HG03108 (cell line): ENCODE measurements around the gene ENPP4.
"Not testable (repeated sequence)": the region's sequence is repeated elsewhere in the genome, so short reads cannot be mapped to it uniquely, and the experiment has no call there.

ENCODE experiments used
- ATAC-seq: cut with Tn5 transposase; IDR thresholded peaks from one replicate; pipeline ENCODE4 v1.9.1; 2021; ENCODE audit warnings: moderate library complexity; ENCODE audit not compliant: unreplicated experiment

ENPP4 gene

GRCh38 chr6:46130666-46131065 is 877 bp downstream of the ENPP4 start:
- ATAC-seq: no peak

GRCh38 chr6:46131291-46131690 is 1.5 kb downstream of the ENPP4 start:
- ATAC-seq: not testable (repeated sequence)

- ATAC-seq: no peak
These were observed 4.4 kb downstream of the ENPP4 start for GRCh38 chr6:46134216-46134615.

GRCh38 chr6:46135176-46135575 is 5.4 kb downstream of the ENPP4 start:
- ATAC-seq: no peak

- no peak for ATAC-seq
These were observed 7.0 kb downstream of the ENPP4 start for GRCh38 chr6:46136831-46137230.

GRCh38 chr6:46137387-46137786 is 7.6 kb downstream of the ENPP4 start:
- ATAC-seq: peak; percentile 29

GRCh38 chr6:46138281-46138680 is 8.5 kb downstream of the ENPP4 start:
- peak; percentile 77 for ATAC-seq

- ATAC-seq: no peak
These were observed 14.5 kb downstream of the ENPP4 start for GRCh38 chr6:46144270-46144669.

GRCh38 chr6:46149066-46149465 is 19.3 kb downstream of the ENPP4 start:
- ATAC-seq: not testable (repeated sequence)

- ATAC-seq: no peak
These were observed 26.9 kb downstream of the ENPP4 start for GRCh38 chr6:46156701-46157100.

- ATAC-seq: no peak
These were observed 29.4 kb downstream of the ENPP4 start for GRCh38 chr6:46159229-46159628.

GRCh38 chr6:46160102-46160501 is 30.3 kb downstream of the ENPP4 start:
- ATAC-seq: no peak

GRCh38 chr6:46170357-46171289 is 40.8 kb downstream of the ENPP4 start, which contains the start of gene ENPP5:
ENPP5 (minus strand) TSS chr6:46170980; CDS start chr6:46168262, 2,718 bp downstream.
- ATAC-seq: peak; percentile 86

GRCh38 chr6:46172176-46172575 is 42.4 kb downstream of the ENPP4 start:
- ATAC-seq: no peak

GRCh38 chr6:46174904-46175303 is 45.1 kb downstream of the ENPP4 start:
- no peak for ATAC-seq

- peak; percentile 77 for ATAC-seq
These were observed 45.7 kb downstream of the ENPP4 start for GRCh38 chr6:46175446-46175845.

GRCh38 chr6:46175976-46176375 is 46.2 kb downstream of the ENPP4 start:
- ATAC-seq: no peak

GRCh38 chr6:46184114-46184513 is 54.3 kb downstream of the ENPP4 start:
- ATAC-seq: no peak

- no peak for ATAC-seq
These were observed 56.8 kb downstream of the ENPP4 start for GRCh38 chr6:46186583-46186982.

GRCh38 chr6:46189726-46190125 is 59.9 kb downstream of the ENPP4 start:
- no peak for ATAC-seq

- no peak for ATAC-seq
These were observed 61.1 kb downstream of the ENPP4 start for GRCh38 chr6:46190889-46191288.

GRCh38 chr6:46191961-46192360 is 62.2 kb downstream of the ENPP4 start:
- no peak for ATAC-seq
